GM12878 (cell line): Measurements from ENCODE around the gene MAPT.

Experiments
- BACH1 ChIP-seq: fragments of 450-650 bp; IDR thresholded peaks from 2 replicates; pipeline ENCODE4 v1.6.1; 2017; ENCODE audit warnings: mild to moderate bottlenecking, borderline replicate concordance
- EZH2 ChIP-seq: IDR thresholded peaks from 2 replicates; pipeline ENCODE4 v1.6.1; 2012; ENCODE audit warnings: low read depth, mild to moderate bottlenecking, control low read depth, inconsistent platforms, low read length, borderline replicate concordance; ENCODE audit not compliant: control insufficient read depth
- MXI1 ChIP-seq: fragments of 150-350 bp; IDR thresholded peaks from 2 replicates; pipeline ENCODE4 v1.6.1; 2011; ENCODE audit warnings: low read depth, mild to moderate bottlenecking, inconsistent platforms, low read length, improper control_type of control experiment
- NR2C2 ChIP-seq: IDR thresholded peaks from 2 replicates; pipeline ENCODE4 v1.6.1; 2011; ENCODE audit warnings: borderline replicate concordance, low read depth; ENCODE audit not compliant: control insufficient read depth, insufficient read length
- POLR2AphosphoS5 ChIP-seq: IDR thresholded peaks from 2 replicates; pipeline ENCODE4 v1.6.1; 2011; ENCODE audit warnings: mild to moderate bottlenecking, low read length, inconsistent platforms
- SP1 ChIP-seq: IDR thresholded peaks from one replicate; pipeline ENCODE4 v1.6.1; 2011; ENCODE audit warnings: low read depth, low read length
- SUZ12 ChIP-seq: fragments of 200-600 bp; sonication (generic); IDR thresholded peaks from one replicate; pipeline ENCODE4 v1.6.1; 2018; ENCODE audit warnings: antibody characterized with exemption, mild to moderate bottlenecking; ENCODE audit not compliant: unreplicated experiment
- TCF12 ChIP-seq: IDR thresholded peaks from 2 replicates; pipeline ENCODE4 v1.6.1; 2011; ENCODE audit warnings: low read depth, mild to moderate bottlenecking, low read length
- WRNIP1 ChIP-seq: IDR thresholded peaks from 2 replicates; pipeline ENCODE4 v1.6.1; 2011; ENCODE audit warnings: low read depth, low read length, improper control_type of control experiment, borderline replicate concordance
- TF ChIP-seq, protein P1 (sequence below): IDR thresholded peaks from 2 replicates; pipeline ENCODE4 v1.6.1; 2012; ENCODE audit warnings: low read length, inconsistent platforms
- TF ChIP-seq, protein P2 (sequence below), 3 experiments: IDR thresholded peaks in 2 of 3; conservative IDR thresholded peaks in 1 of 3; 2 replicates each; pipeline ENCODE4 v1.5.1; 2011; ENCODE audit warnings: low read depth in 3 of 3, low read length in 3 of 3, mild to moderate bottlenecking in 3 of 3, control low read depth in 2 of 3, moderate library complexity in 2 of 3, inconsistent platforms in 1 of 3, mixed read lengths in 1 of 3; ENCODE audit not compliant: control insufficient read depth in 2 of 3, insufficient read depth in 1 of 3; ENCODE audit errors: extremely low read depth in 1 of 3

DNA sequence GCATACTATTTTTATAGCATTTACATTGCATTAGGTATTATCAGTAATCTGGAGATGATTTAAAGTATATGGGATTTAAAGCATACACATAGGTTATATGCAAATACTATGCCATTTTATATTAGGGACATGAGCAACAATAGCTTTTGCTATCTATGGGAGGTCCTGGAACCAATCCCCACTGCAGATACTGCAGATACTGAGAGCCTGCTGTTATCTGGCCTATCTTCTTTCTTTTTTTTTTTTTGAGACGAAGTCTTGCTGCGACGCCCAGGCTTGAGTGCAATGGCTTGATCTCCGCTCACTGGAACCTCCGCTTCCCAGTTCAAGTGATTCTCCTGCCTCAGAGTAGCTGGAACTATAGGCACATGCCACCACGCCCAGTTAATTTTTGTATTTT, 142.1 kb downstream of the MAPT start:
- no peak for TF ChIP-seq POLR2AphosphoS5
- no peak for TF ChIP-seq NR2C2
- no peak for TF ChIP-seq EZH2
- no peak for TF ChIP-seq TCF12
- no peak for TF ChIP-seq WRNIP1
- TF ChIP-seq, protein P1, sequence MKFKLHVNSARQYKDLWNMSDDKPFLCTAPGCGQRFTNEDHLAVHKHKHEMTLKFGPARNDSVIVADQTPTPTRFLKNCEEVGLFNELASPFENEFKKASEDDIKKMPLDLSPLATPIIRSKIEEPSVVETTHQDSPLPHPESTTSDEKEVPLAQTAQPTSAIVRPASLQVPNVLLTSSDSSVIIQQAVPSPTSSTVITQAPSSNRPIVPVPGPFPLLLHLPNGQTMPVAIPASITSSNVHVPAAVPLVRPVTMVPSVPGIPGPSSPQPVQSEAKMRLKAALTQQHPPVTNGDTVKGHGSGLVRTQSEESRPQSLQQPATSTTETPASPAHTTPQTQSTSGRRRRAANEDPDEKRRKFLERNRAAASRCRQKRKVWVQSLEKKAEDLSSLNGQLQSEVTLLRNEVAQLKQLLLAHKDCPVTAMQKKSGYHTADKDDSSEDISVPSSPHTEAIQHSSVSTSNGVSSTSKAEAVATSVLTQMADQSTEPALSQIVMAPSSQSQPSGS = no peak
- TF ChIP-seq MXI1 = no peak
- TF ChIP-seq, protein P2, sequence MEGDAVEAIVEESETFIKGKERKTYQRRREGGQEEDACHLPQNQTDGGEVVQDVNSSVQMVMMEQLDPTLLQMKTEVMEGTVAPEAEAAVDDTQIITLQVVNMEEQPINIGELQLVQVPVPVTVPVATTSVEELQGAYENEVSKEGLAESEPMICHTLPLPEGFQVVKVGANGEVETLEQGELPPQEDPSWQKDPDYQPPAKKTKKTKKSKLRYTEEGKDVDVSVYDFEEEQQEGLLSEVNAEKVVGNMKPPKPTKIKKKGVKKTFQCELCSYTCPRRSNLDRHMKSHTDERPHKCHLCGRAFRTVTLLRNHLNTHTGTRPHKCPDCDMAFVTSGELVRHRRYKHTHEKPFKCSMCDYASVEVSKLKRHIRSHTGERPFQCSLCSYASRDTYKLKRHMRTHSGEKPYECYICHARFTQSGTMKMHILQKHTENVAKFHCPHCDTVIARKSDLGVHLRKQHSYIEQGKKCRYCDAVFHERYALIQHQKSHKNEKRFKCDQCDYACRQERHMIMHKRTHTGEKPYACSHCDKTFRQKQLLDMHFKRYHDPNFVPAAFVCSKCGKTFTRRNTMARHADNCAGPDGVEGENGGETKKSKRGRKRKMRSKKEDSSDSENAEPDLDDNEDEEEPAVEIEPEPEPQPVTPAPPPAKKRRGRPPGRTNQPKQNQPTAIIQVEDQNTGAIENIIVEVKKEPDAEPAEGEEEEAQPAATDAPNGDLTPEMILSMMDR (IDR thresholded peaks at IDR 0.05 in 2 of 3, conservative IDR thresholded peaks at IDR 0.05 in 1 of 3; ENCODE audit: control insufficient read depth in 2 of 3, extremely low read depth in 1 of 3, insufficient read depth in 1 of 3, low read depth in 3 of 3, low read length in 3 of 3) = no peak
- no peak for TF ChIP-seq SUZ12
- no peak for TF ChIP-seq BACH1
- no peak for TF ChIP-seq SP1
